Hippocampal formation (tissue), 2 donors: ENCODE results near the gene B3GAT1.

Source experiments
- DNase-seq, 2 donors: peaks; one replicate each; lab custom pipeline; 2025; lab: John Stamatoyannopoulos, UW

The B3GAT1 gene

DNA sequence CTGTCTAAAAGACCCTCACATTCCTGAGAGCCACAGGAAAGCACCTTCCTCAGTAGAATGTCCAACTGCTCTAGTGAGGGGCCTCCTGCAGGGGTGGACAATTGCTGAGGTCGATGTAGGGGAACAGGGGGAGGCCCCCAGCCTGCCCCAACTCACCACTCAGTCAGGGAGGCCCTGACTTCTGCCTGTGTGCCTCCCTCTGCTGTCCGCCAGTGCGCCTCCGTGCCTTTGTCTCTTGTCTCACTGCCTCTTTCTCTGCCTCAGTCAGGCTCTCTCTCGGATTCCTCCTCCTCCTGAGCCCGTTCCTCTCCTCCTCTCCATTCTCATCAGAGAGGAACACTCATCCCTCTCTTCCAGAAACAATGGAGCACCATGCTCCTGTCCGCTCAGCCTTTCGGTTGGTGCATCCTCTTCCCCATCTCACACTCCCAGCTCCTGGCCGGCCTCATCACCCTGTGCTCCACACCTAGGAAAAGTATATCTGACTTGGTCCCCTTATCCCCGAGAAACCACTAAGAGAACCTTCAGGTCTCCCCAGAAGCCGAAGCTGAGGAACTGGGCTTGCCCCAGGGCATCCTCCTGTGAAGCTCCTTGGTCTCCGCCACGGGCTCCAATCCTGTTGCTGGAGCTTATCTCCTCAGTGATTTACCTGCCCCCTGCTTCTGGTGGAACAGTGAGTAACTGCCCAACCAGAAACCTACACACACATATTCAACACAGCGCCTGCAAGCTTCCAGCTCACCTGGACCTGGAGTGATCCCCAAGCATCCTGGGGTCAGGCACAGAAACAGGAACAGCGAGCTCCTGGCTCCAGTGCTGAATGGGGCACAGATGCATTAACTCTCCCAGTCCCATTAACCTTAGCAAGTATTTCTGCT is 2.3 kb downstream of the B3GAT1 start:
- peak; percentile 55 to 56 for DNase-seq

DNA sequence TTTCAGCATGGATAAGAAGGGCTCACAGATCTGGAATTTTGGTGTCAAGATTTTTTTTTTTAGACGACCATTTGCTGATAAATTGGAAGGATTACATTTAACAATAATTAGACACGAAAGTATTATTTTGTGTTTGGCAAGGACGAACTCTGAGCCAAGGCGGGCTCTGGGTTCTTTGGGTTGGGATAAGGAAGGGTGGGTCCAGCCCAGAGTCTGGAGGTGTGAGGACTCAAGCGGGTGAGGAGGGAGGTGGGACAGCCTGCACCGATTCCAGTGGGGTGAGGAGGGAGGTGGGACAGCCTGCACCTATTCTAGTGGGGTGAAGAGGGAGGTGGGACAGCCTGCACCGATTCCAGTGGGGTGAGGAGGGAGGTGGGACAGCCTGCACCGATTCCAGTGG is 4.1 kb downstream of the B3GAT1 start:
- DNase-seq, result no peak

DNA sequence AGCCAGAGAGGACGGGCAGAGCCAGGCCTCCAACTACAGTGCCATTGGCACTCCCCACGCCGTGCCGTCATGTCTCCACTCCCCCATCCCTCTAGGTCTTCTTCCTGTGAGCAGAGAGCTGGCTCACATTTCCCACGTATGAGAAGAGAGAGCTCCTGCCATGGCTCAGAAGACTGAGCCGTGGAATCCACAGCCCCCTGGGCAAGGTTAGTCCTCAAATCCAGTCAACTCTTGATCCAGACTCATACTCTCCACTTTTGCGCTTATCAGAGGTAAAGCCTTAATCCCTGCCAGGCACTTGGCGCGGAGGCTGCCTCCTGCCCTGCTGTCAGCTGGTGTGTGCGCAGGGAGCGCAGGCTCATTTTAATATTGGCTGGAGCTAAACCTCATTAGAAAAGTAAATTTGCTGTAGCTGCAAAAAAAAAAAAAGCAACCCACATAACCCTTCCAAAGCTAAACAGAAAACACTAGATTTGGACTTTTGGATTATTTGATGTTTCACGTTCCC is 4.7 kb downstream of the B3GAT1 start:
- DNase-seq, result peak; percentile 21 to 24

DNA sequence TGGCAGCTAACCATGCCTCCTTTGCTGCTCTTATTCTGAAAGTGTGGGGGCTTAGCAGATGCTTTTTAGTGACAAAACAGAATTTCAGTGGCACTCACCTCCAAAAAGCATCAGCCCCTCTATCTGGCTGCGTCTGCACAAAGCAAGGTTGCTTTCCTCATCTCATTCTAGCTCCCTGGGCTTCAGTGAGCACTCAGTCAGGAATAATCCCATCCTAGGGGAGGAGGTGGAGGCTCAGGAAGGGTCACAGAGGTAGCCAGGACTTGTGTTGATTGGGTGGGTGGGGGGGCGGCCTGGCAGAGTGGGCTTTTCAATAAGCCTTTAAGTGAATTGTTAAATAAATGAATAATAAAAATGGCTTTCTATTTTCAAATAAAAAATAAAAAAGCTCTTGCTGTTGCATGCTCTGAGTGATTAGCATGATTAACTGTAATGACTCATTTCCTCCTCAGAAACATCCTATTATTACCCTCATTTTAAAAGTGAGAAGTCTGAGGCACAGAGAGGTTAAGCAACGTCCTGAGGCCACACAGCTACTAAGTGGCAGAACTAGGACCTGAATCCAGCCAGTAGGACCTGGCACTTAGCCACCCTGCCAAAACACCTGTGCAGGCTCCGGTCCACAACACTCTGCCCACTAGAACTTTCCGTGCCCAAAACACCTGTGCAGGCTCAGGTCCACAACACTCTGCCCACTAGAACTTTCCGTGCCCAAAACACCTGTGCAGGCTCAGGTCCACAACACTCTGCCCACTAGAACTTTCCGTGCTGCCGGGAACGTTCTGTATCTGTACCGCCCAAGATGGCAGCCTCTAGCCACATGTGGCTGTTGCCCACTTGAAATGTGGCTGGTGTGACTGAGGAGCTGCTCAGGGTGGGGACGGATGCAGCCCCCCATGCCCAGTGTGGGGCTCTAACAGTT is 5.5 kb downstream of the B3GAT1 start:
- no peak for DNase-seq

DNA sequence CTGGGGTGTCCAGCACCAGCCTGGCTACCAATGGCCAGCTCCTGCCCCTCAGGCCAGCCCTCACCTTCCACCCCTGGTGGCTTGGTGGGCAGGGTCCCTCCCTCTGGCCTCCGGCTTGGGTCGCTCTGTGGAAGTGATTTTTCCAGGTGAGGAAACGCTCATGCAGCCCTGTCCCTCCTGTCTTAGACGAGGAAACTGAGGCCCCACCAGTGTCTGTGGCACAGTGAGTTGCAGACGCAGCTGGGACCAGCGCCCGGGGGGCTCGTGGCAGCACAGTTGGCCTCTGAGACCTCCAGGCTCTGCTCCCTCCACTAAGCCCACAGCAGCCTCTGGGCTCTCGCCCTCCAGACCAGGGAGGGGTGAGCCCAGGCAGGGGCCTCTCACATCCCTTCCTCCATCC is 6.2 kb downstream of the B3GAT1 start:
- DNase-seq, result no peak

DNA sequence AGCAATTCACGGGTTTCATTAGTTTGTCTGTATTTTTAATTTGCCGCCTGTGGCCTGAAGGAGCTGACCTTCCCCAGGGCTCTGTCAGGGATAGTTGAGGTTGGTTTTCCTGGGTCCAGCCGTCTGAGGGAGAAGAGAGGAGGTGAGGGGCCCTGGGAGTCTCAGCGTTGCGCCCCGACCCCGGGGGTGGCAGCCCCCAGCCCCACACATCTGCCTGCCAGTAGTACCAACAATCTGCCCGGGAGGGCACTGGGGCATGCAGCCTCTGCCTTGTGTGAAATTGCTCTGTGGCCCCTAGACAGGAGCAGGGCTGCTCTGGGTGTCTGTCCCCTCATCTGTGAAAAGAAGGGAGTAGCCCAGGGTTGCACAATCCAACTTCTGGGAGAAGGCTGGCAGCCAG is 6.6 kb downstream of the B3GAT1 start:
- DNase-seq, result no peak

DNA sequence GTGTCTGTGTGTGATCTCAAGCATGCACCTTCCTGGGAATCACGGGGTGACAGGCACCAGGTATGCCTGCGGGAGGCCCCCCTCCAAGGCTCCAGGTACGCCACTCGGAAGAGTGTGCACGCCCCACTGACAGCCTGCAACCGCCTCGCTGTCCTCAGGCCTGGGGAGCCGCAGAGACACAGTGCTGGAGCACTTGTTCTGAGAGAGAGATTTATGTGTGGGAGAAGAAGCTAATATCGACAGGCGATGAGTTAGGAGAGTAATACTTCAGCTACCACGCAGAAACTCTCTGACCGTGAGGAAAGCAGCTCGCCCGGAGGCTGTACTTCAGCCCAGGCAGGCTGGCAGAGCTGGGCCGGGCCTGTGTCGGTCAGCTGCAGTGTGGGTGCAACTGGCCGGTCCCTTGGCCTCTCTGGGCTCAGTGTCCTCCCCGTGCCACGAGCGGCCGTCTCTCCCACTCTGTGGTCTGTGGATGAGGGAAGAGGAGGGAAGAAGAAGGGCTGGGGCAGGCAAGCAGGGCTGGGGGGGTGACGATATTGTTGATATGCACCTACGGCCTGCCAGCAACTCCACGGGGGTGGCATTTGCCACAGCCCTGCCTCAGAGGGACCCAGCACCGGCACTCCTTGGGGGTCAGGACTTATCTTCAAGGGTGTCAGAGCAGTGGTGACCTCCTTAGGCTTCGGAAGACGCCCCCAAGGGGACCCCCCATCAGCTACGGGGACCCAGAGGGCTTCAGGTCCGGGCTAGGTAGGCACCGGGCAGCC is 7.3 kb downstream of the B3GAT1 start:
- DNase-seq, result no peak

DNA sequence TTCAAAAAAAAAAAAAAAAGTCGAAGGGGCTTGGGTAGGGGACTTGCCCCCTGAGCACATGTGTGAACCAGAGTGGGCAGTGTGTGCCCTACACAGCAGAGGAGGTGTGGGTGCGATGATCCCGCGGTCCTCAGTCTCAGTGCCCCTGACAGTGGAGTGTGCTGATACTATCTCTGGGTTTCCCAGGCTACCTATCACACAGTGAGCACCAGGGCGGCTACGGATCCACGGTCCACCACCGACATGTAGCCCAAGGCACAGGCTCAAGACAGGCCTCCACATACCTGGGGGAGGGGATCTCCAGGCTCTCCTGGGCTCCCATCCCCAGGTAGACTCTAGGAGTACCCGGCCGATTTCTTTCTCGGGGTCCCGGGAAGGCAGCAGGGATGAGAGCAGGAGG is 9.1 kb downstream of the B3GAT1 start:
- DNase-seq, result no peak

DNA sequence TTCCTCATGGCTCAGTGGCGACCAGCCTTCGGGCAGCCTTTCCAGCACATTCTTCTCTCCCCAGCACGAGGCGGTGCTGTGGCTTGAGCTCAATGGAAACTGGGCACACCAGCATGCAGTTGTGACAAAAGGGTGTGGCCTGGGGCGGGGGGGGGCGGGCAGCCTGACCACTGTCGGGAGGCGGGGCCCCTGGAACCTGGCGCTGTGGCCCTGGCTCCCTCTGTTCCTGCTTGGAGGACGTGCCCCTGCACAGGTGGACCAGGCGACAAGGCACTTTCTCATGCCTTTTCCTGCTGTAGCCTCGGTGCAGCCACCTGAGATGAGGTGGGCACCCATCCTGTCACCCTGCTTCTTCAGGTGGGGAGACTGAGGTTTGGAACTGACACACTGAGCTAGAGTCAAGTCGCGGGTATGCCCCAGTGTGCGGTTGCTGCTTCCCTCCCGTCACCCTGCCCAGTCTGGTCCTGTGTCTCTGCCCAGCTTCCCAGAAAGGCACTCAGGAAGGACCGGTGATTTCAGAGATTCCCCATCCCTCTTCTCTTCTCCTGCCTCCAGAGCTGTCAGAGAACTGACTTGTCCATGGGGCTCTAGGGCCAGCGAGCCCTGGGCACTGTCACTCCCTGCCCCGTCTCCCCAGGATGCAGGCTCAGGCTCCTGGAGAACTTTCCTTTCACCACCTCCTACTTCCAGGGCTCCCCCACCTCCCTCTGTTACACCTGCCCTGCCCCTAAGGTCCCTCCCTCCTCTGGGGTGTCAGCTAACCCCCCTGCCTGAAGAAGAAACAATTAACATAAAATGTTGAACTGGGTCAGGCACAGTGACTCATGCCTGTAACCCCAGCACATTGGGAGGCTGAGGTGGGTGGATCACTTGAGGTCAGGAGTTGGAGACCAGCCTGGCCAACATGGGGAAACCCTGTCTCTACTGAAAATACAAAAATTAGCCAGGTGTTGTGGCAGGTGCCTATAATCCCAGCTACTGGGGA is 9.9 kb downstream of the B3GAT1 start:
- DNase-seq, result no peak

DNA sequence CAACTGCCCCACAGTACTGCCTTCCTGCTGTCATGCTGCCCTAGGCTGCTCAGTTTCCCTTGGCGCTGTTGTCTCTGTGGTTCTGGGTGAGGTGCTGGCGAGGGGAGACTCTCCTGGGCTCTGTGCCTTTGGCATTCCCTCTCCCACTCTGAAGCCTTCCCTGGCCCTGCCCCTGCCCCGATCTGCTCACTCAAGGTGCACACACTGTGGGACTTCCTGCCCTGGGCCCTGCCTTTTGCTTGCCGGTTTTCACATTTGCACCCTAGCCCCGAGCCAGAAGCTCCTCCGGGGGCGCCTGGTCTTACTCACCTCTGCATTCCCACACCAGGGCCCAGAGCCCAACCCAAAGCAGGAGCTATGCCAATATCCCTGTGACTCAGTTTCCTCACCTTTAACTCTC is 12.0 kb downstream of the B3GAT1 start:
- no peak for DNase-seq

DNA sequence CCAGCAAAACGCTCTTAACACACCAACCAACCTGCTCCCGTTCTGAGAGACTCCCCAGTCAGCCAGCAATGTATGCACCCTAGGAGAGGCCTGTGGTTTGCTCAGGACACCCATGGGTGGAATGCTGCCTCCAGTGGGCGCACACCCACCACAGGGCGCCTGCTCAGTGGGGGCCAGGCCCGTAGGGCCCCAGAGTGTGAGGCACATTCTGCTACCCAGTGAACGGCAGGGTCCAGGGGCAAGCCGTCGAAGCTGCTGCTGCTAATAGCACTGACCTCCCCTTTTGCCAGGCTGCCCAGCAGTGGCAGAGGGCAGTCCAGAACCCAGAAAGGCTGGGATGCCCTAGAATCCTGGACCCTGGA is 12.8 kb downstream of the B3GAT1 start:
- DNase-seq, result no peak

DNA sequence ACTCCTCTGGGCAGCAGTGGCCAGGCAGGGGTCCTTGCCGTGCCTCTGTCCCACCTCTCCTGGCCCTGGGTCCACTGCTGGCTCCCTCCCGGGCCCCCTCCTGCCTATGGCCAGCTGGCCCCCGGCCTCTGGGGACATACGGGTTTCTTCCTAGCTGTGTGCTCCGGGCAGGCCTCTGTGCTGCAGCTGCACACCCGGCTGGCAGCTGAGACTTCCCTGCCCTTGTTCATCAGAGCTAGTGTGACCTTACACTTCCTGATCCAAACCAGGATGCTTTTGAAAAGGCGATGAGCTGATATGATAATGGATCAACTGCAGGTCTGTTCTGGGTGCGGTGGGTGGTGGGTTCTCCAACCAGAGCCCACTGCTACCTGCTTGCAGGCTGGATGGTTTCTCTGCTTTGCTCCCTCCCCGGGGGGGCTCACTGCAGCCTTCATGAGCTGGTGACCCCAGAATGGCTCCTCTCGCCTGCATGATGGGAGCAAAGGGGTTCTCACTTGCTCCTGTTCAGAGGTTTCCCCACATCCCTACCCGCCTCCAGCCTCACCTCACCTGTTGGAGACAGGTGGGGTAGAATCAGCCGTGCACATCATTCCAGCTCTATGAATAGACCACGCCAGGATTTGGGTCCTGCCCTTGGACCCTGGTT is 13.3 kb downstream of the B3GAT1 start:
- peak; percentile 26 to 52 for DNase-seq

DNA sequence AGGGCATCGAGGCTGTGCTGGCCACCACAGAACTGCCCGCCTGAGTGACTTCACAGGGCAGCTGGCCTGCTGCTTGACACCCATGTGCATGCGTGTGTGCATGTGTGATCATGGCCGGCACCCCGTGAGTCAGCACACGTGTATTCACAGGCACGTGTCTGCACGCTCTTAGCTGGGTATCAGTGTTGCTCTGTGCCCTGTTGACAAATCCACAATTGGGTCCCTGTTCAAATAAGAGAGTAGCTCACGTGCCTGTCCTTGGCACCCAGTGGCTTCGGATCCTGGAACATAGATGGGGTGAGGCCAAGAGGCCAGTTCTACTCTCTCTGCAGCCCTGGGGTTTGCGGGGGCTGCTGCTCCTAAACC is 14.0 kb downstream of the B3GAT1 start:
- peak; percentile 52 to 77 for DNase-seq

DNA sequence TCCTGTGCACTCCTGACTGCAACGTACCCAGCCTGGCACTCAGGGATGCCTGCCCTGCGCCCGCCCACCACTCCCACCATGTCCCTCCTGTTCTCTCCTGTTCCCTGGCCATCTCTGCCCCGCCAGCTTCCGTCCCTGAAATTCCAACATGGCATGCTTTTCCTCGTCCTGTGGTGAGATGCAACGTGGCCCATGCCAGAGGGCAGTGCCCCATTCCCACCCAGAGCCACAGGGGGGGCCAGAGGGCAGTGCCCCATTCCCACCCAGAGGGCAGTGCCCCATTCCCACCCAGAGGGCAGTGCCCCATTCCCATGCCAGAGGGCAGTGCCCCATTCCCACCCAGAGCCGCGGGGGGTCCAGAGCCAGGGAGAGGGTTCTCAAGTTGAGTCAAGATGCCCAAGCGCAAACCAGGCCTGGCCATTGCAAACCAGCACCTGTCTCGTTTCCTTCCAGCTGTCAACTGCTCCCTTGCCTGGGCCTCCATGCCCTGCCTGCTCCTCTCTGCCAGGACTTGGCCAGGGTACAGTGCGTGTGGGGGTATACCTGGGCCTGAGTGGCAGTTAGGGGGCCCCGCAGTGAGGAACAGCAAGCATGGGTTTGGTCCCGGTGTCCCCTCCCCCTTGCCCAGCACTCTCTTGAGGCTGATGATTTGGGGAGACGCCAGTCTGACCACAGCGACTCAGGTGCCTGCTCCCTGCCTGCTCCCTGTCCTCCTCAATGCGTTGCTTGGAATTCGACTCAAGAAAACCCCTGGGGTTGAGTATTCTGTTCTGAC is 14.6 kb downstream of the B3GAT1 start:
- no peak for DNase-seq

DNA sequence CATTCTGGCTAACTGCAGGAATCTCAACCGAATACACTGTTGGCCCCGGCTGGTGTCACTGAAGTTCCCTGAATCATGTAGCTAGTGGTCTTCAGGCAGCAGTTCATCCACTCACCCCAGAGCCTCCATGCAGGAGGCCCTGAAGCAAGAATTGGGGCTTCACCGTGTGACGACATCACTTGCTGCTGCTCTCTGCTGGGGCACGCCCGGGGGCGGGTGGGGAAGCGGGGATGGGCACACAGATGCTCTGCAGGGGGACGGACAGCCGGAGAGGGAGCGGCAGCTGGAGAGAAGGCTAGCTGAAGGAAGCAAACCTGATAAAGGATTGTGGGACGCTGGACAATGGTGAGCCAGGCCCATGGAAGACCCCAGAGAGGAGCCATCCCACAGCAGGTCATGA is 17.0 kb downstream of the B3GAT1 start:
- DNase-seq, result no peak

DNA sequence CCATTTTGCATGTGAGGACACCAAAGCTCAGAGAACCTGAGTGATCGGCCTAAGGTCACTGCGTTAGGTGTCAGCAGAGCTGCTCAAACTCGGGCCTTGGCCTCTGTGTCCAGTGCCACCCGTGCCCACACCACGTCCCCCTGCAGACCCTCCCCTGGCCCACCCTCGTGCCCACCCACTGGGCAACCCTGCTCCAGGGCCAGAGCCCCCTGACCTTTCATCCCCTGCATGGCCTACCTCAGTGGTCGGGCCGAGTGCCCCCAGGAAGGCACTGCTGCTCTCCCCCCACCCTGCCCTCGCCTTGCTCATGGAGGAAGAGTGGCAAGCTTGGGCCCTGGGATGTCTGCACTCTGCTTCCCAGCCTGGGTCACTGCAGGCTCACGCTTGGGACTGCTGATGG is 17.7 kb downstream of the B3GAT1 start:
- no peak for DNase-seq

DNA sequence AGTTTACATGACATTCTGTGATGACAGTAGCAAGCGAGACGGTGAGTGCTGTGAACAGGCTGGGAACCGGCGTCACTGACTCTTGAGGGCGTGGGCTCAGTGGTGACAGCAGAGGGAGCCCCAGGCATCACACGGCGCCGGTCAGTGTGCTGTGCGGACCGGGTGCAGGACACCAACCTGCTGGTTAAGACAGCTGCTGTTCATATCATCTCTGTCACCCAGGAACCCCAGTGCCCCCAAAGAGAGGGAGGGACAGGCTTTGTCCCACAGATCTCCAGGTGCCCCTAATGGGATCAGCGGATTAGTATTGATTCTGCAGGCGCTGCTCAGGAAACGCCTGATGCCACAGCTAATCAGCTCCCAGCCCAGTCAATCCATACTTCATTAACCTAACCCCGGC is 18.4 kb downstream of the B3GAT1 start:
- DNase-seq, result peak; percentile 29 to 53

DNA sequence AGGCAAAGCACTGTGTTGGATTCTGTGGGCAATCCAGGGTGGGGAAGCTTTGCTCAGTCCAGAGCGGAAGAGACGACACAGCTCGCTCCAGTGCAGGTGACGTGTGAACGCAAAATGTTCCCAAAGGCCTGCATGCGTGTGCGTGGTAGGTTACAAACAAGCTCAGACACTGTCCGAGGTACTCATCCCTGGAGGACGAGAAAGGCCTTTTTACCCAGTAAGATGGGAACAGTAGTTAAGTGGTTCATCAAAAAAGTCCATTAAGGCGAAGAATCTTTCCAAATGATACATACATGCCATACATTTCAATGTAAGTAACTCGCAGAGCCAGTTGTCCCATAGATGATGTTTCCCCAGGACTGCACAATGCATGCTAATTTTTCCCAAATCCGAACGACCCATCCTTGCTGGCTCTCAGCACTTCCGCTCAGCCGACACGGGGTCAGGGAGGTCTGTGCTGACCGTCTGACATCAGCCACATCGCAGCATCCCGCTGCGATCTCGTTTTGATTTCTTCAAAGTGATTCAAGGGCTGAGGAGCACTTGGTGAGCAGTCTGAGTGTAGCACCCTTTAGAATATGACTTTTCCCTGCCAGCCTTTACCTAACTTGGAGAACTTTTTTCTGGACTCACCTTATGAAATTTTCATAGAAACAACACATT is 19.0 kb downstream of the B3GAT1 start:
- no peak for DNase-seq

DNA sequence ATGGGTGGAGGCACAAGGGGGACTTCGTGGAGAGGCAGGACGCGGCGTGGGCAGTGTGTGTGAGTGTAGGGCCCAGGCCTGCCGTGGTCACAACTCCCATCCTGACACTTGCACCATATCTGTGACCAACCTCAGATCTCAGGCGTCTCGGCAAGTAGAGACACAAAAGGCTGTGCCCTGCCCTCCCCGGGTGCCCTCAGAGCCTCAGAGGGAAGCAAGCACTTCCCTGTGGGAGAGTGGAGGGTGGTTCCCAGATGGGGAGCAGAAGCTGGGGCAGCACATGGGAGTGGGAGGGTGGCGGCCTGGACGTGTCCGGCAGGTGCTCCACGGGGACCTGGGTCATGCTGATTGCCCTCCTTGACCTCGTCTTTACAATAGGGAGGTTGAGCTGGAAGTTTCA is 20.4 kb downstream of the B3GAT1 start:
- DNase-seq, result no peak
